Endothelial cell of umbilical vein (primary cell): Measurements from ENCODE around the gene CHST11. TPM values are rescaled to one million over a fixed set of nuclear protein-coding genes. Genes with fewer than 3 reads are reported as not detected.
A peak's percentile ranks its signal among the peaks of the same experiment; 100 is the strongest.

Source experiments
- BruUV-seq: library from RNA; stranded (reverse); fragments of 400-500 nt; replicated peaks from 2 replicates; lab custom pipeline; 2021; lab: Mats Ljungman, UMichigan
- CTCF ChIA-PET: fragments of 300-600, 350-600 bp; sonication (Branson Sonifier 250); formaldehyde crosslinking; loops from one replicate; lab custom pipeline; 2021; ENCODE audit warnings: antibody characterized with exemption, inconsistent platforms; lab: Charles Lee
- POLR2A ChIA-PET: fragments of 300-600, 350-600 bp; sonication (Branson Sonifier 250); formaldehyde crosslinking; loops from one replicate; lab custom pipeline; 2021; ENCODE audit warnings: antibody characterized with exemption, inconsistent platforms; lab: Charles Lee
- DNase-seq: peaks from one replicate; pipeline ENCODE4 v3.0.0-alpha.2; 2011; ENCODE audit warnings: low read depth, low spot score
- FAIRE-seq: peaks from 2 replicates; lab custom pipeline; 2011; peaks lifted over from hg19 to GRCh38; lab: Jason Lieb, UNC
- H2AFZ ChIP-seq: 2 replicates; pipeline ENCODE4 v1.6.0; 2012; ENCODE audit warnings: low read depth, low read length, control low read depth, inconsistent platforms
- H3K27ac ChIP-seq: 2 replicates; pipeline ENCODE4 v1.5.1; 2011; ENCODE audit warnings: low read depth, mild to moderate bottlenecking, control low read depth, low read length, moderate library complexity; ENCODE audit not compliant: insufficient read depth
- H3K27me3 ChIP-seq, 2 experiments: 2 replicates each; pipeline versions ENCODE4 v1.6.0 to v1.6.1; 2011; ENCODE audit warnings: low read length in 2 of 2, mixed read lengths in 1 of 2; ENCODE audit not compliant: control insufficient read depth in 2 of 2, insufficient read depth in 2 of 2
- H3K36me3 ChIP-seq, 2 experiments: 2 replicates in 1 of 2; 3 replicates in 1 of 2; pipeline ENCODE4 v1.5.1; 2011; ENCODE audit warnings: low read length in 2 of 2, mild to moderate bottlenecking in 1 of 2, moderate library complexity in 1 of 2; ENCODE audit not compliant: control insufficient read depth in 2 of 2, insufficient read depth in 2 of 2; ENCODE audit errors: extremely low read depth in 1 of 2
- H3K4me1 ChIP-seq: 3 replicates; pipeline ENCODE4 v1.5.1; 2011; ENCODE audit warnings: mild to moderate bottlenecking, low read length; ENCODE audit not compliant: control insufficient read depth, insufficient read depth; ENCODE audit errors: extremely low read depth
- H3K4me2 ChIP-seq: 2 replicates; pipeline ENCODE4 v1.6.1; 2011; ENCODE audit warnings: low read length, control low read depth, mixed read lengths; ENCODE audit not compliant: insufficient read depth
- H3K4me3 ChIP-seq, 3 experiments: fragments of 200-600 bp in 1 of 3; sonication (generic), shearing (Covaris generic) in 1 of 3; replicated peaks in 1 of 3; 2 replicates each; pipeline ENCODE4 v1.5.1; 2011 to 2016; ENCODE audit warnings: control low read depth in 3 of 3, low read length in 3 of 3, mild to moderate bottlenecking in 2 of 3, inconsistent platforms in 1 of 3, low read depth in 1 of 3, moderate library complexity in 1 of 3; ENCODE audit not compliant: insufficient read depth in 1 of 3
- H3K79me2 ChIP-seq: 2 replicates; pipeline ENCODE4 v1.6.0; 2012; ENCODE audit warnings: low read length, inconsistent platforms; ENCODE audit not compliant: control insufficient read depth, insufficient read depth
- H3K9ac ChIP-seq: replicated peaks from 2 replicates; pipeline ENCODE3; 2011; ENCODE audit warnings: low read length, control low read depth; ENCODE audit not compliant: insufficient read depth; ENCODE audit errors: extremely low read depth
- H3K9me1 ChIP-seq: replicated peaks from 3 replicates; pipeline ENCODE4 v1.6.0; 2011; ENCODE audit warnings: mild to moderate bottlenecking, low read length; ENCODE audit not compliant: control insufficient read depth, insufficient read depth; ENCODE audit errors: extremely low read depth
- H3K9me3 ChIP-seq: replicated peaks from 2 replicates; pipeline ENCODE4 v1.5.1; 2012; ENCODE audit warnings: low read length, inconsistent platforms; ENCODE audit not compliant: control insufficient read depth, insufficient read depth
- H4K20me1 ChIP-seq: replicated peaks from 2 replicates; pipeline ENCODE3; 2011; ENCODE audit warnings: mild to moderate bottlenecking, low read length; ENCODE audit not compliant: control insufficient read depth, insufficient read depth; ENCODE audit errors: extremely low read depth
- CTCF ChIP-seq, 2 donors: IDR thresholded peaks; 1 replicate in 1 of 2; 2 replicates in 1 of 2; pipeline ENCODE4 v1.5.1; 2011; ENCODE audit warnings: low read length in 2 of 2, mild to moderate bottlenecking in 2 of 2, moderate library complexity in 2 of 2, control low read depth in 1 of 2, inconsistent platforms in 1 of 2, low read depth in 1 of 2; ENCODE audit not compliant: insufficient read depth in 1 of 2; ENCODE audit errors: extremely low read depth in 1 of 2
- EZH2 ChIP-seq: IDR thresholded peaks from 2 replicates; pipeline ENCODE4 v1.6.1; 2012; ENCODE audit warnings: borderline replicate concordance, low read depth, mild to moderate bottlenecking, moderate library complexity, low read length, inconsistent platforms; ENCODE audit not compliant: severe bottlenecking
- FOS ChIP-seq: IDR thresholded peaks from 2 replicates; pipeline ENCODE4 v1.6.1; 2011; ENCODE audit warnings: mild to moderate bottlenecking, low read length, moderate library complexity, borderline replicate concordance; ENCODE audit not compliant: insufficient read depth
- GATA2 ChIP-seq: IDR thresholded peaks from 2 replicates; pipeline ENCODE4 v1.7.0; 2011; ENCODE audit warnings: low read depth, mild to moderate bottlenecking, moderate library complexity, mixed read lengths, low read length; ENCODE audit not compliant: insufficient read length, insufficient read depth
- JUN ChIP-seq: IDR thresholded peaks from 2 replicates; pipeline ENCODE4 v1.6.1; 2011; ENCODE audit warnings: borderline replicate concordance, low read depth; ENCODE audit not compliant: insufficient read length, insufficient read depth
- MAX ChIP-seq: IDR thresholded peaks from 2 replicates; pipeline ENCODE4 v1.6.1; 2011; ENCODE audit not compliant: insufficient read depth, insufficient read length
- MYC ChIP-seq: IDR thresholded peaks from one replicate; pipeline ENCODE4 v1.6.1; 2011; ENCODE audit warnings: mild to moderate bottlenecking, low read depth, low read length
- POLR2A ChIP-seq: IDR thresholded peaks from 2 replicates; pipeline ENCODE4 v1.6.1; 2012; ENCODE audit warnings: low read depth, mild to moderate bottlenecking, control low read depth, low read length
- POLR2AphosphoS5 ChIP-seq: IDR thresholded peaks from 2 replicates; pipeline ENCODE4 v1.6.1; 2012; ENCODE audit warnings: low read depth, mild to moderate bottlenecking, control low read depth, low read length, moderate library complexity; ENCODE audit not compliant: insufficient read depth
- dilution Hi-C: fragments of 300-500 bp; cut with MboI; formaldehyde crosslinking; loops from one replicate; pipeline ENCODE4 v1.15.0; 2019; ENCODE audit warnings: low sequenced_read_pairs; ENCODE audit not compliant: extremely low pct_ligation_motif_present
- intact Hi-C: fragments of 100-400 bp; cut with micrococcal nuclease; formaldehyde crosslinking; loops from one replicate; pipeline ENCODE4 v1.10.0; 2022
- polyA plus RNA-seq, 4 experiments: library from polyadenylated mRNA; depleted of rRNA in 3 of 4; stranded (reverse) in 3 of 4; unstranded in 1 of 4; fragments of >200 nt; gene quantifications; 2 replicates each; pipeline versions ENCODE4 v1.2.1 to v1.2.3, GENCODE V29; 2011 to 2012; ENCODE audit warnings: missing spikeins in 1 of 4
- total RNA-seq: library from RNA; stranded (reverse); gene quantifications from 2 replicates; pipeline ENCODE4 v1.2.3, GENCODE V29; 2021

The CHST11 gene
- total and polyA plus RNA-seq, 2 donors (not counting 3 experiments of a cell fraction or from before 2014, with no cell fraction given), result 19.7 to 20.9 TPM

GRCh38 chr12:104722601-104723534 is 266.1 kb downstream of the CHST11 start:
- Histone ChIP-seq H3K27me3 (no peaks in the 10 kb centered on the region), H3K4me3 (no peak overlapping the region), H3K9ac (no peak overlapping the region), H3K9me1 (no peaks in the 10 kb centered on the region), H3K9me3 (no peaks in the 10 kb centered on the region), H4K20me1 (no peaks in the 10 kb centered on the region), H3K79me2 (no peaks in the 10 kb centered on the region), H2AFZ (no peak overlapping the region), H3K27ac (no peak overlapping the region), H3K36me3 (no peaks in the 10 kb centered on the region), H3K4me1 (peaks cover 19% of the 10 kb centered on the region), H3K4me2 (no peak overlapping the region)
- DNase-seq (peak; percentile 59), FAIRE-seq (no peak)
- dilution Hi-C loops, result no loop called here
- ChIA-PET POLR2A (no interaction called here), CTCF (no interaction called here)
- intact Hi-C loops, result loop anchor here (5.0 kb wide), 1 partner anchor 51 kb away; no protein-coding TSS in a partner anchor
- TF ChIP-seq POLR2AphosphoS5 (no peak), CTCF (IDR thresholded peaks at IDR 0.05; ENCODE audit: extremely low read depth in 1 of 2, insufficient read depth in 1 of 2, low read depth in 1 of 2, low read length in 2 of 2) (no peak), MYC (no peak), GATA2 (no peak), FOS (no peak), EZH2 (no peak), MAX (no peak), POLR2A (no peak), JUN (no peak)
- no TSS peak for BruUV-seq
